Subcutaneous abdominal adipose tissue (tissue), 5 donors: ENCODE results near the gene NELL1.

Experiments
- H3K27ac ChIP-seq: one replicate; pipeline ENCODE4 v1.7.0; 2013; ENCODE audit warnings: low read depth, mild to moderate bottlenecking, inconsistent platforms, low read length, moderate library complexity
- H3K27me3 ChIP-seq, 5 donors: one replicate each; pipeline ENCODE4 v1.7.0; 2013; ENCODE audit warnings: low read length in 5 of 5, inconsistent platforms in 1 of 5; ENCODE audit not compliant: control insufficient read depth in 5 of 5, insufficient read depth in 4 of 5
- H3K36me3 ChIP-seq, 5 donors: one replicate each; pipeline ENCODE4 v1.7.0; 2013; ENCODE audit warnings: low read length in 5 of 5; ENCODE audit not compliant: control insufficient read depth in 5 of 5, insufficient read depth in 5 of 5
- H3K4me1 ChIP-seq, 5 donors: one replicate each; pipeline ENCODE4 v1.7.0; 2013; ENCODE audit warnings: low read length in 5 of 5, mild to moderate bottlenecking in 3 of 5, moderate library complexity in 1 of 5; ENCODE audit not compliant: control insufficient read depth in 5 of 5, insufficient read depth in 5 of 5
- H3K4me3 ChIP-seq, 5 donors: one replicate each; pipeline ENCODE4 v1.7.0; 2013; ENCODE audit warnings: low read length in 5 of 5, low read depth in 1 of 5
- H3K9ac ChIP-seq, 5 donors: one replicate each; pipeline ENCODE4 v1.7.0; 2013; ENCODE audit warnings: low read length in 5 of 5, mild to moderate bottlenecking in 4 of 5, moderate library complexity in 3 of 5
- H3K9me3 ChIP-seq, 5 donors: one replicate each; pipeline ENCODE4 v1.7.0; 2013; ENCODE audit warnings: low read length in 5 of 5; ENCODE audit not compliant: control insufficient read depth in 5 of 5
- donor health status: healthy.
- donor health status: healthy.
- donor health status: healthy.
- donor health status: healthy.
- donor health status: healthy.

Gene NELL1

GRCh38 chr11:21545699-21546098, 876.3 kb downstream of the NELL1 start:
- Histone ChIP-seq H3K4me1 (no peaks in the 10 kb centered on the region), H3K4me3 (no peak overlapping the region), H3K36me3 (no peaks in the 10 kb centered on the region), H3K27ac (no peak overlapping the region), H3K27me3 (no peaks in the 10 kb centered on the region), H3K9ac (no peak overlapping the region), H3K9me3 (no peaks in the 10 kb centered on the region)

GRCh38 chr11:21546703-21547102, 877.3 kb downstream of the NELL1 start:
- no peaks in the 10 kb centered on the region for H3K27me3 ChIP-seq
- H3K36me3 ChIP-seq, result no peaks in the 10 kb centered on the region

GRCh38 chr11:21552911-21553310, 883.5 kb downstream of the NELL1 start:
- H3K4me3 ChIP-seq, result no peak overlapping the region
- no peak overlapping the region for H3K27ac ChIP-seq
- H3K4me1 ChIP-seq, result no peaks in the 10 kb centered on the region
- no peaks in the 10 kb centered on the region for H3K9me3 ChIP-seq
- H3K27me3 ChIP-seq, result no peaks in the 10 kb centered on the region
- H3K9ac ChIP-seq, result no peak overlapping the region
- no peaks in the 10 kb centered on the region for H3K36me3 ChIP-seq

More at GRCh38 chr11:21546703-21547102, 877.3 kb downstream of the NELL1 start:
- H3K9ac ChIP-seq, result no peak overlapping the region
- no peaks in the 10 kb centered on the region for H3K4me1 ChIP-seq
- H3K27ac ChIP-seq, result no peak overlapping the region
- no peak overlapping the region for H3K4me3 ChIP-seq
- no peaks in the 10 kb centered on the region for H3K9me3 ChIP-seq

DNA sequence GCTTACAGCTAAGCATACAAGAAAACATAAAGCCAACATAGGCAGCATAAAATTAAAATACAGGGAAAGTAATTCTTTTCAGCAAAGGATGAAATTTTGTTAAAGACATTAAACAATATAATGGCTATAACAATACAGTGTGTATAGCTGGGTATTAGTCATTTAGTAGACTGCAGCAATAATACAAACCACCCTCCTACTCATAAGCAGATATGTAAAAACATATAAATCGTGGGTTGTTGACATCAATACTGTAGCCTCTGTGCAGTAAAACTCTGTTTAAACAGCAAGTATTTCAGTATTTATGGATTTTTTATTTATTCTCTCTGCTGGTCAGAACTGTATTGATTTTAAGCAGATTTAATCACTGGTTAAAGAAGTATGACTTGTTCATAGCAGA, 884.4 kb downstream of the NELL1 start:
- Histone ChIP-seq H3K4me3 (no peak overlapping the region), H3K36me3 (no peaks in the 10 kb centered on the region), H3K27ac (no peak overlapping the region), H3K27me3 (no peaks in the 10 kb centered on the region), H3K4me1 (no peaks in the 10 kb centered on the region), H3K9me3 (no peaks in the 10 kb centered on the region), H3K9ac (no peak overlapping the region)

DNA sequence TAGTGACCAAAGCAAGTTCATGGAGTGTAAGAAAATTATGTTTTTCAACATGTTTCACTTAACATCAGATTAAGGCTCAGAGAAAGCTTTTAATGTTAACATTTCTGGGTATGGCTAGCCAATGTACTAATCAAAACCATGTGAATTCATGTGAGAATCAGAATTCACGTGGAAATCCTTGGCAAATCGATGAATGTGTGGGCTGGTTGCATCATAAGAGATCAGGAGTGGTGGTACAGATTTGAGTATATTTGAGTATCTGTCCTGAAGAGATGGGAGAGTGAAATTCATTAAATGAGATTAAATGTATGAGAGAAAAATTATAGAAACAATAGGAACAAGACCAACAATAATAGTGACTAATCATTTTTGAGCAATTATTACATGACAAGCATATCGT, 884.9 kb downstream of the NELL1 start:
- Histone ChIP-seq H3K27ac (no peak overlapping the region), H3K4me3 (no peak overlapping the region), H3K27me3 (no peaks in the 10 kb centered on the region), H3K9me3 (no peaks in the 10 kb centered on the region), H3K4me1 (no peaks in the 10 kb centered on the region), H3K36me3 (no peaks in the 10 kb centered on the region), H3K9ac (no peak overlapping the region)

DNA sequence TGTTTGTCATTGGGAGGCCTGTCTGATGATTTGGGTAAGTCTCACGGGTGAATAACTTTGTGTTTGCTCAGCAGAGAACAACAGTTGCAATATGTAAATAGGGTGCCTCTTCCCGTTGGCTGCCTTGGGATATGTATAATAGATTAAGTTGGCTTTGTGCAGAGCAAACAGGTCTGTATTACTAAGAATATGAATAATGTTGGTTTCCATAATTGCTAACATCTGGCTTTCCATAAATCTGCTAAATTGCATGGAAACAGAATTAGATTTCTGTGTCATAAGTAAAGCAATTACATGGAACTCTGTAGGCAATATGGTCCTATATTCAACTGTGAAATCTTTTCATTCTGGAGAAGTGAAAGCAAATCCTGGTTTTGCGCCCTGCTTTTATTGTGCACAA, 887.5 kb downstream of the NELL1 start:
- no peaks in the 10 kb centered on the region for H3K27me3 ChIP-seq
- H3K36me3 ChIP-seq, result no peaks in the 10 kb centered on the region
- no peak overlapping the region for H3K9ac ChIP-seq
- no peaks in the 10 kb centered on the region for H3K4me1 ChIP-seq
- H3K27ac ChIP-seq, result no peak overlapping the region
- H3K4me3 ChIP-seq, result no peak overlapping the region
- H3K9me3 ChIP-seq, result no peaks in the 10 kb centered on the region

- Histone ChIP-seq H3K4me3 (no peak overlapping the region), H3K27me3 (no peaks in the 10 kb centered on the region), H3K9me3 (no peaks in the 10 kb centered on the region), H3K4me1 (no peaks in the 10 kb centered on the region), H3K27ac (no peak overlapping the region), H3K9ac (no peak overlapping the region), H3K36me3 (no peaks in the 10 kb centered on the region)
Measured at GRCh38 chr11:21560466-21560975, 891.1 kb downstream of the NELL1 start.

GRCh38 chr11:21561581-21561980, 892.2 kb downstream of the NELL1 start:
- Histone ChIP-seq H3K36me3 (no peaks in the 10 kb centered on the region), H3K4me1 (no peaks in the 10 kb centered on the region), H3K27ac (no peak overlapping the region), H3K9me3 (no peaks in the 10 kb centered on the region), H3K27me3 (no peaks in the 10 kb centered on the region), H3K4me3 (no peak overlapping the region), H3K9ac (no peak overlapping the region)

DNA sequence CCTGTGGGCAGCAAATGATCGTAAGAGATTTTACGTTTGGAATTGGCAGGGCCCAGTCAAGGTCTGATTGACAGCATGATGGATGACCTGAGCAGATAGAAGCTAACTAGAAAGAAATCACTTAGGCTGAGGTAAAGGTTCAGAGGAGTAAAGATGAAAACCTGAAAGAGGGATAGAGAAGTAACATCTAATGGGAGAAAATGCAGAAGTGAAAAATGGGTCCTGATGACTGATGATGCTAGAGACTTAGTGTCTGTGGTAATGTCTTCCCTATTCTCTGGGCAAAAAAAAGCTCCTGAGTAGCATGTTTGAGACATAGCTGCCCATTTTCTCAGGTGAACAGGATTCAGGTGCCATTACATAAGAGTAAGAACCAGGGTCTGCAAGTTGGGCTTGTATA, 894.7 kb downstream of the NELL1 start:
- no peak overlapping the region for H3K9ac ChIP-seq
- no peak overlapping the region for H3K4me3 ChIP-seq
- no peaks in the 10 kb centered on the region for H3K27me3 ChIP-seq
- H3K36me3 ChIP-seq, result no peaks in the 10 kb centered on the region
- H3K27ac ChIP-seq, result no peak overlapping the region
- H3K4me1 ChIP-seq, result no peaks in the 10 kb centered on the region
- no peaks in the 10 kb centered on the region for H3K9me3 ChIP-seq

GRCh38 chr11:21564833-21565682, 895.7 kb downstream of the NELL1 start:
- Histone ChIP-seq H3K27ac (no peak overlapping the region), H3K27me3 (no peaks in the 10 kb centered on the region), H3K4me1 (no peaks in the 10 kb centered on the region), H3K4me3 (no peak overlapping the region), H3K9me3 (no peaks in the 10 kb centered on the region), H3K9ac (no peak overlapping the region), H3K36me3 (no peaks in the 10 kb centered on the region)
